Osteoblast (primary cell): Measurements from ENCODE around the gene RILP. TPM values are rescaled to one million over a fixed set of nuclear protein-coding genes. Genes with fewer than 3 reads are reported as not detected.
A peak's percentile ranks its signal among the peaks of the same experiment; 100 is the strongest.

ENCODE experiments used
- DNase-seq: peaks from one replicate; pipeline ENCODE4 v3.0.0; 2011; ENCODE audit warnings: low spot score, mixed read lengths; ENCODE audit not compliant: insufficient read length; ENCODE audit errors: missing footprints
- H2AFZ ChIP-seq: 2 replicates; pipeline ENCODE4 v1.6.0; 2011; ENCODE audit warnings: mild to moderate bottlenecking, low read length
- H3K27ac ChIP-seq: 2 replicates; pipeline ENCODE4 v1.5.1; 2011; ENCODE audit warnings: mild to moderate bottlenecking, low read depth, low read length, moderate library complexity
- H3K27me3 ChIP-seq: 2 replicates; pipeline ENCODE4 v1.6.0; 2012; ENCODE audit warnings: mild to moderate bottlenecking, control low read depth, inconsistent platforms, low read length, moderate library complexity; ENCODE audit not compliant: insufficient read depth
- H3K36me3 ChIP-seq: 2 replicates; pipeline ENCODE4 v1.5.1; 2011; ENCODE audit warnings: mild to moderate bottlenecking, low read length, control low read depth, moderate library complexity; ENCODE audit not compliant: insufficient read depth
- H3K4me1 ChIP-seq: 2 replicates; pipeline ENCODE4 v1.5.1; 2011; ENCODE audit warnings: mild to moderate bottlenecking, low read length, control low read depth, moderate library complexity; ENCODE audit not compliant: insufficient read depth
- H3K4me2 ChIP-seq: 2 replicates; pipeline ENCODE4 v1.6.0; 2011; ENCODE audit warnings: mild to moderate bottlenecking, low read length; ENCODE audit not compliant: insufficient read depth
- H3K4me3 ChIP-seq: fragments of 200-600 bp; sonication (generic); 3 replicates; pipeline ENCODE4 v1.5.1; 2012; ENCODE audit warnings: mild to moderate bottlenecking, low read length, inconsistent platforms; ENCODE audit not compliant: insufficient read depth
- H3K79me2 ChIP-seq: 2 replicates; pipeline ENCODE4 v1.6.0; 2012; ENCODE audit warnings: mild to moderate bottlenecking, low read length, control low read depth, inconsistent platforms; ENCODE audit not compliant: insufficient read depth
- H3K9me3 ChIP-seq: 2 replicates; pipeline ENCODE4 v1.5.1; 2011; ENCODE audit warnings: low read depth, low read length, control low read depth
- H4K20me1 ChIP-seq: 2 replicates; pipeline ENCODE4 v1.6.0; 2012; ENCODE audit warnings: mild to moderate bottlenecking, low read length, control low read depth; ENCODE audit not compliant: insufficient read depth
- total RNA-seq: library from RNA; depleted of rRNA; stranded (reverse); fragments of >200 nt; gene quantifications from 2 replicates; pipeline ENCODE4 v1.2.3, GENCODE V29; 2012
- TF ChIP-seq, protein P1 (sequence below): IDR thresholded peaks from 2 replicates; pipeline ENCODE4 v1.5.1; 2011; ENCODE audit warnings: mild to moderate bottlenecking, low read depth, low read length, moderate library complexity; ENCODE audit errors: extremely low read depth

Gene RILP
- total RNA-seq, 1 donor, result 11.6 TPM

- H2AFZ ChIP-seq, result no peak overlapping the region
- DNase-seq, result peak; percentile 54
- H3K27me3 ChIP-seq, result no peaks in the 10 kb centered on the region
- peaks cover 17% of the 10 kb centered on the region for H3K4me1 ChIP-seq
- H3K4me3 ChIP-seq, result no peak overlapping the region
- TF ChIP-seq, protein P1, sequence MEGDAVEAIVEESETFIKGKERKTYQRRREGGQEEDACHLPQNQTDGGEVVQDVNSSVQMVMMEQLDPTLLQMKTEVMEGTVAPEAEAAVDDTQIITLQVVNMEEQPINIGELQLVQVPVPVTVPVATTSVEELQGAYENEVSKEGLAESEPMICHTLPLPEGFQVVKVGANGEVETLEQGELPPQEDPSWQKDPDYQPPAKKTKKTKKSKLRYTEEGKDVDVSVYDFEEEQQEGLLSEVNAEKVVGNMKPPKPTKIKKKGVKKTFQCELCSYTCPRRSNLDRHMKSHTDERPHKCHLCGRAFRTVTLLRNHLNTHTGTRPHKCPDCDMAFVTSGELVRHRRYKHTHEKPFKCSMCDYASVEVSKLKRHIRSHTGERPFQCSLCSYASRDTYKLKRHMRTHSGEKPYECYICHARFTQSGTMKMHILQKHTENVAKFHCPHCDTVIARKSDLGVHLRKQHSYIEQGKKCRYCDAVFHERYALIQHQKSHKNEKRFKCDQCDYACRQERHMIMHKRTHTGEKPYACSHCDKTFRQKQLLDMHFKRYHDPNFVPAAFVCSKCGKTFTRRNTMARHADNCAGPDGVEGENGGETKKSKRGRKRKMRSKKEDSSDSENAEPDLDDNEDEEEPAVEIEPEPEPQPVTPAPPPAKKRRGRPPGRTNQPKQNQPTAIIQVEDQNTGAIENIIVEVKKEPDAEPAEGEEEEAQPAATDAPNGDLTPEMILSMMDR, result no peak
- H3K4me2 ChIP-seq, result peak overlapping the region; percentile 93
- H3K9me3 ChIP-seq, result no peaks in the 10 kb centered on the region
- no peaks in the 10 kb centered on the region for H3K79me2 ChIP-seq
- H4K20me1 ChIP-seq, result no peaks in the 10 kb centered on the region
- H3K27ac ChIP-seq, result no peak overlapping the region
- H3K36me3 ChIP-seq, result peaks cover 29% of the 10 kb centered on the region
These were observed 1.9 kb downstream of the RILP start for GRCh38 chr17:1647802-1648171.

DNA sequence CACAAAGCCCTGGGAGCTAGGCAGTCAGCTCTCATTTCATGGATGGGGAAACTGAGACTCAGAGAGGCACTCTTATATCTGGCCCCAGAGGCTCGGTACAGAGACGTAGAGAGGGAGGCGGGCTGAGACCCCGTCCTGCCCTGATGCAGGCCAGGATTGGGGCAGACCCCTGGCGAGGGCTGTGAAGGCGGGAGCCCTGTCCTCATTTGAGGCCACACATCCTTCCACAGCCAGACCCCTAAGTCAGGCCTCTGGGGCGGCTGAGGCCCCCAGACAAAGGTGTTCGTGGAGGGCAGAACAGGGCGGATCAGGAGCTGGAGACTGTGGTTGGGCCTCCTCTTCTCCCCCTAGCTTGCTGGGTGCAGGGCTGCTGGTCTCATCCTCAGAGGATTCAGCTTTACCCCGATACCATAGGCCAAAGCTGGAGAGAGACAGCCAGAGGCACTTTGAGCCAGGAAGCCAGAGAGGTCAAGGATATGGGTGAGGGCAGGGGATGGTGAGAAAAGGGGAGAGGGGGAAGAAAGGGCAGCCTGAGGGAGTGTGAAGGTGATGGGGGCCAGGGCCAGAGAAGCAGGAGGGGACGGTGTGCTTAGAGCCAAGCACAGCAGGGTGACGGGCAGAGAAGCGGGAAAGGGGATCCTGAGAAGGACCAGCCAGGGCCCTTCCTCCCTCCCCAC lies 3.3 kb downstream of the RILP start:
- Histone ChIP-seq H3K36me3 (peaks cover 14% of the 10 kb centered on the region), H3K27ac (no peak overlapping the region), H3K9me3 (no peaks in the 10 kb centered on the region), H3K4me1 (peaks cover 17% of the 10 kb centered on the region), H3K27me3 (no peaks in the 10 kb centered on the region), H3K4me2 (no peak overlapping the region), H3K4me3 (no peak overlapping the region), H2AFZ (no peak overlapping the region), H4K20me1 (no peaks in the 10 kb centered on the region), H3K79me2 (no peaks in the 10 kb centered on the region)
- TF ChIP-seq, protein P1, result no peak
- DNase-seq, result peak; percentile 54

GRCh38 chr17:1645207-1646171 lies 4.2 kb downstream of the RILP start, which contains the start of gene SCARF1:
SCARF1 (minus strand) TSS chr17:1645732; CDS start chr17:1645697, 35 bp downstream.
- Histone ChIP-seq H3K27ac (no peak within 1 kb of the TSS), H3K4me2 (no peak within 1 kb of the TSS), H3K79me2 (no peaks in the 10 kb centered on the region), H3K4me3 (no peak within 1 kb of the TSS), H2AFZ (no peak within 1 kb of the TSS), H3K36me3 (peaks cover 6% of the 10 kb centered on the region), H3K4me1 (peaks cover 17% of the 10 kb centered on the region), H4K20me1 (no peaks in the 10 kb centered on the region), H3K9me3 (no peaks in the 10 kb centered on the region), H3K27me3 (no peaks in the 10 kb centered on the region)
- peak; percentile 85 for DNase-seq
- TF ChIP-seq, protein P1, result no peak
